HG03103 (cell line): ENCODE data around the gene HMGCR.
"Not testable (repeated sequence)": the region's sequence is repeated elsewhere in the genome, so short reads cannot be mapped to it uniquely, and the experiment has no call there.

ENCODE experiments used
- ATAC-seq: cut with Tn5 transposase; IDR thresholded peaks from one replicate; pipeline ENCODE4 v1.9.1; 2021; ENCODE audit warnings: low read depth; ENCODE audit not compliant: unreplicated experiment

The HMGCR gene

GRCh38 chr5:75336615-75337336 is at the start of gene HMGCR:
HMGCR (plus strand) TSS chr5:75337220; CDS start chr5:75342606, 5,386 bp downstream.
- peak; percentile 98 for ATAC-seq

DNA sequence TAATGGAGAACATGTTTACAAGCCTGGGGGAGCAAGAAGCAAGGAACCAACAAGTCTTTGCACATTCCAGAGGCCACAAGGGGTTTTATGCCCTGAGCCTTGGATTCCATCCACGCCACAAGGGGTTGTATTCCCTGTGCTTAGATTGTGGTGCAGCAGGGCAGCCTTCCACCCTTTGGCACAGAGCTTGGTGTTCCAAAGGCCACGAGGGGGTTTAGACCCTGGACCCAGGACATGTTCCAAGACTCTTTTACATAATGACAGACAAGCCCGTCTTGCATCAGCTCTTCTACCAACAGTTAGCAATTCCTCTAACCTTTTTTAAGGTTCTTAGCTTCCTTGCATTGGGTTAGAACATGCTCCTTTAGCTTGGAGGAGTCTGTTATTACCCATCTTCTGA is 45.2 kb upstream of the HMGCR start:
- ATAC-seq: not testable (repeated sequence)

GRCh38 chr5:75300084-75300483 is 36.9 kb upstream of the HMGCR start:
- no peak for ATAC-seq

DNA sequence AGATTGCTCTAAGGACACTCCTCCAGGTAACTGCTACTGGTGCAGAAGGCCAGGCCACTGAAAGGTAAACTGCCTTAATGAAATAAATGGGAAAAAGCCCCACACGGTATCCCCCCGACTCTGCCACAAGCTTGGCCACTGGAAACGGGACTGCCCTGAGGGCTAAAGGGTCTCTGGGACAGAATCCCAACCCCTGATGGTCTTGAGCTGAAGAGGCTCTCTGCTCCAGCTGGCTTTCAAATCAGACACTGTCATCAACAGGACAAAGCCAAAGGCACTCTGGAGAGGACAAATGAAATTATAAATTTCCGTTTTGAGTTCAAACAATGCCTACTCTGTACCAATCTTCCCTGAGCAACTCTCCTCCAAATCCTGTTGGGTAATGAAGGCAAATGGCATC is 33.6 kb upstream of the HMGCR start:
- ATAC-seq: no peak

- not testable (repeated sequence) for ATAC-seq
Measured at GRCh38 chr5:75304486-75304885, 32.5 kb upstream of the HMGCR start.

DNA sequence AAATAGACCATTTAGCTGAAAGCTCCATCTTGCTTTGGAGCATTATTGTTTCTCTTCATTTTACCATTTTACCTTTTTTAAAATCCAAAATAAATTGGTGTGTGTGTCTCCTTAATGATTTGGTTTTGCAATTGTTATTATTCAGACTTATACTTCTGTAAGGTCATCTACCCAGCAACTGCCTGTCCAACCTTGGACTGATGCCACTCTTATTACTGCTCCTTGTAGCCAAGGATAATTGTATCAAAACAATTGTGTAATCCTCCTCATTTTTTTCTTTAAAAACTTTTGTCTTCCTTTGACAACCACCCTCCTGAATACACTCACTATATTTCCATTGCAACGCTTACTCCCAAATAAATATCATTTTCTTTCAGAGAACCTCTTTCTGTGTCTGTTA is 30.3 kb upstream of the HMGCR start:
- ATAC-seq: no peak

DNA sequence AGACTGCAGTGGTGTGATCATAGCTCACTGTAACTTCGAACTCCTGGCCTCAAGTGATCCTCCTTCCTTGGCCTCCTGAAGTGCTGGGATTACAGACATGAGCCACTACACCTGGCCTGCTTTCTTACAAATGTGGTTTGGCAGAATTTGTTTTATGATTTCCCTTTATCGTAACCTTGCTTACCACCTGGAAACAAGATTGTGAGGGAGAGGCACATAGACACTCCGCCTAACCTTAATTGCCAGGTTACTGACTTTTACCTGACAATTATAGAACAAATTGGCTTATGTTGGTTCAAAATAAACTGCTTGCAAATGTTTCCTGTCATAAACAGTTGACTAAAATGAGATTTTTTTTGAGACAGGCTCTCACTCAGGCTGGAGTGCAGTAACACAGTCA is 26.8 kb upstream of the HMGCR start:
- no peak for ATAC-seq

DNA sequence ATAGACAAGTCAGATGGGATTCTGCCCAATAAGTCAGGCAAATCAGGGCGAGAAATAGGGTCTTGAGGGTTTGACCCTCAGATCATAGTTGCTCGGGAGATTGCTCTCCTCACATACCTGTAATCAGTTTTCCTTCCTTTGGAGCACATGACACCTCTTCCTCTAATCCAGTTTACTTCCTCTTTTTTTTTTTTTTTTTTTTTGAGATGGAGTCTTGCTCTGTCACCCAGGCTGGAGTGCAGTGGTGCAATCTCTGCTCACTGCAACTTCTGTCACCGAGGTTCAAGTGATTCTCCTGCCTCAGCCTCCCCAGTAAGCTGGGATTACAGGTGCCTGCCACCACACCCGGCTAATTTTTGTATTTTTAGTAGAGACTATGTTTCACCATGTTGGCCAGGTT is 17.9 kb upstream of the HMGCR start:
- not testable (repeated sequence) for ATAC-seq

- ATAC-seq: no peak
Measured at GRCh38 chr5:75319638-75320037, 17.4 kb upstream of the HMGCR start.

DNA sequence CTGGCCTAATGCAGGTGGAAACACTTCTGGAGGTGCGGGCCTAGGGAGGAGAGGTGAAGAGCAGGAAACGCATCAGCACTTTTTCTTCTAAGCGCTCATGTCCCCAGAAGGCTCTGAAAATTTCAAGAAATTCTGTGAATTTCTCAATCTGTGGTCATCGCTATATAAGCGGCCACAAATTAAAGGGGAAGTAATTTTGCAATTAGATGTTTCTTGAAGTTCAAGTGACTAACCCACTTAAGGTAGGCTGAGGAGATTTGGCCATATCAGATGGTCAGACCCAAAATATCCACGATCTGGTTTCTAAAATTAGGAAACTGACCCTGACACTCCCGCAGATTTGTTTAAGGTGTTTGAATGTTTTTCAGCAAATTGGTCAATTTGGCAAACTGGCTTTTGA is 16.6 kb upstream of the HMGCR start:
- ATAC-seq: no peak

DNA sequence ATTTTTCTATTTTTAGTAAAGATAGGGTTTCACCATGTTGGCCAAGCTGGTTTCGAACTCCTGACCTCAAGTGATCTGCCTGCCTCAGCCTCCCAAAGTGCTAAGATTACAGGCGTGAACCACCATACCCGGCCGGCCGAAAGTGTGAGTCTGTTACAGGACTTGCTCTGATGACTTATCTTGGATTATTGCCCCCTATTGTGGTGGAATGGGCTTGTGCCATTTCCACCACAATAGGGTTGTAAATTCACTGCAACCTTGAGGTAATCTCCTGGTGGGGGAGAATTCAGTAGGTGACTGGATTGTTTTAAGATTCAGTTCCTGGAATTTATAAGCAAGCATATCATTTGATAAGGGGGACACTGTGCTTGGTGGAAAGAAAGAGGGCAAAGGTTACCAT is 15.0 kb upstream of the HMGCR start:
- ATAC-seq: no peak

- ATAC-seq: no peak
Measured at GRCh38 chr5:75324791-75325190, 12.2 kb upstream of the HMGCR start.

DNA sequence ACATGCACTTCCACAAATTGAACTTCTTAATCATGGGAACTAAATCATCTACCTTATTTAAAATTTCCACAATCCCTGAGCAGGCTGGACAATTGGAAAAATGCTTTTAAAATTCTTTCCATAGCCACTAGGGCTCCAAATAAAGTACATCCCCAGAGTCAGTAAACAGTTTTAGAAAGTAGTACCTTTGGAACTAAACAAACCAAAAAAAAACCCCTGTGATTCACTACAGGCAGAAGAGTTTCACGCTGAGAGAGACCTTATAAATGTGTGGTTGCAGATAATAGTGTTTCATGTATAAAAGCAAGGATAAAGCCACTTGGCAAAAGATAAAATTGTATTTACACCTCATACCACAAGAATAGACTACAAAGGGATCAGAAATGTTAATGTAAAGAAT is 11.8 kb upstream of the HMGCR start:
- ATAC-seq: no peak

DNA sequence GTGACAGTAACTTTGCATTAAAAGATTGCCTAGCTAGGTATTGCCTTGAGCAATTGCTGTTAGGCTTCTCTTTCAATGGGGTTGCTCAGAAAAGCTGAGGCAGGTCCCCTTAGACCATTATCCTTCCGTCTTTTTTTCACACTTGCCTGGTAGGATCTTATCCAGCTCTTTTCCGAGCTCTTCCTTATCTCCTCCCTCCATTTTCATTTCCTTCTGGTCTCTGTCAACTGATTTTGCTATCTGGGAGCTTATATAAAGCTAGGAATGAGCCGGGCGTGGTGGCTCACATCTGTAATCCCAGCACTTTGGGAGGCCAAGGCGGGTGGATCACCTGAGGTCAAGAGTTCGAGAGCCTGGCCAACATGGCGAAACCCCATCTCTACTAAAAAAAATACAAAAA is 6.6 kb upstream of the HMGCR start:
- no peak for ATAC-seq

GRCh38 chr5:75331095-75332090 is 5.6 kb upstream of the HMGCR start:
- ATAC-seq: no peak

- not testable (repeated sequence) for ATAC-seq
Measured at GRCh38 chr5:75333759-75334158, 3.3 kb upstream of the HMGCR start.

DNA sequence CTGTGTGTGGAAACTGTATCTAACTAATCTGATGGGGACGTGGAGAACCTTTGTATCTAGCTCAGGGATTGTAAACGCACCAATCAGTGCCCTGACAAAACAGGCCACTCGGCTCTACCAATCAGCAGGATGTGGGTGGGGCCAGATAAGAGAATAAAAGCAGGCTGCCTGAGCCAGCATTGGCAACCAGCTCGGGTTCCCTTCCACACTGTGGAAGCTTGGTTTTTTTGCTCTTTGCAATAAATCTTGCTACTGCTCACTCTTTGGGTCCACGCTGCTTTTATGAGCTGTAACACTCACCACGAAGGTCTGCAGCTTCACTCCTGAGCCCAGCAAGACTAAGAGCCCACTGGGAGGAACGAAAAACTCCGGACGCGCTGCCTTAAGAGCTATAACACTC is 2.6 kb upstream of the HMGCR start:
- ATAC-seq: not testable (repeated sequence)

DNA sequence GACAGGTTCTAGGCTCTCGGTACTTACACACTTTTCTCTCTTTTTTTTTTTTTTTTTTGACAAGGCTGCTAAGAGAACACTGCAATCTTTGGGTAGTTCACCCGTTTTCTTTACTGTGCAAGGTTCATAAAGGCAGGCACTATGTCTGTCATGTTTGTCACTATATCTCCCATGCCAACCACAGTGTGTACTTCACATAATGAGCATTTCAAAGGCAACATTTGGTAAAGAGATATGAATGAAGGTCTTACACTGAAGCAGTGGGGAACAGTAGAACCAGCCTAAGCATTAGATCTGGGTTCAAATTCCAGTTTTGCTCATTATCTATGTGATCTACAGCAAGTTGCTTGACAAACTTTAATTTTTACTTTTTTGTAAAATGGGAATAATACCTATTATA is 1.5 kb upstream of the HMGCR start:
- ATAC-seq: no peak

DNA sequence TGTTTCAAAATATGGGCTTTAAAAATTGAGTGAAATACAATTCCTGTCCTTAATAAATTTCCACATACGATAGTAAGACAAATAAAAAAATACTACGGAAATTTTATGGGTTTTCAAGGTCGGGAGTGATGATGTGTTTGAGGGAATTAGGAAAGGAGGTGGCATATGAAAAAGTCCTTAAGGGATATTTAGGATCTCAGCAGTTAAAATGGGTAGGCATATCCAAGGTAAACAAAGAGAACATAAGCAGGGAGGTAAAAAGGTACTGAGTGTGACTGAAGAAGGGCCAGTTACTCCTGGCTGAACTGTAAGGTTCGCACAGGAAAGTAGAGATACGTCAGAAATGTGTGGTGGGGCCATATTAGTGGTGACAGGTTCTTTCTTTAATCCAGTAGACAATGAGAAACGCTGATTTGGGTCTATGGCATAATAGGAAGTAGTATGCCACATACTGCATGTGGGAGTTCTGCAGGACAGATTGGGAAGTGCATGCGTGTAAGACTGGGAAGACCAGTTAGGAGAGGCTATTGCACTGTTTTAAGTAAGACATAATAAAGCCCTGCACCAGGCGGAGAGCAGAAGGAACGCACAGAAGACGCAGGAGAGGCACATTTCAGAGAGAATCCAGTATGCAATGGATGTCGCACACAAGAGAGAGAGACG is 937 bp upstream of the HMGCR start:
- no peak for ATAC-seq

- no peak for ATAC-seq
Measured at GRCh38 chr5:75337366-75338021, 474 bp downstream of the HMGCR start.

- ATAC-seq: no peak
Measured at GRCh38 chr5:75338408-75338807, 1.4 kb downstream of the HMGCR start.
